GM12878 (cell line): Measurements from ENCODE around the gene ATP6V0C. TPM values are rescaled to one million over a fixed set of nuclear protein-coding genes. Genes with fewer than 3 reads are reported as not detected.

ENCODE experiments used
- ATAC-seq: fragments of 200-7000 bp; cut with Tn5 transposase; 3 replicates; pipeline ENCODE4 v1.9.1; 2020; ENCODE audit warnings: mild to moderate bottlenecking, moderate library complexity
- BruUV-seq: library from RNA; stranded (reverse); fragments of 400-500 nt; replicated peaks from 2 replicates; lab custom pipeline; 2021; lab: Mats Ljungman, UMichigan
- CTCF ChIA-PET: fragments of 300-600 bp; sonication (Branson Sonifier 250); formaldehyde crosslinking; extraction: SDS; loops from one replicate; lab custom pipeline; 2021; ENCODE audit warnings: inconsistent platforms; lab: Yijun Ruan, JAX
- POLR2A ChIA-PET: fragments of 350-600 bp; formaldehyde crosslinking; extraction: SDS; loops from one replicate; lab custom pipeline; 2021; ENCODE audit warnings: inconsistent platforms; lab: Charles Lee
- RAD21 ChIA-PET: fragments of 300-600 bp; sonication (Branson Sonifier 250); formaldehyde crosslinking; loops from one replicate; lab custom pipeline; 2023; ENCODE audit warnings: antibody characterized with exemption; ENCODE audit not compliant: unreplicated experiment; lab: Charles Lee
- SMC1A ChIA-PET: fragments of 300-600 bp; sonication (Branson Sonifier 250); formaldehyde crosslinking; loops from one replicate; lab custom pipeline; 2023; ENCODE audit not compliant: unreplicated experiment, uncharacterized antibody; lab: Charles Lee
- DNase-seq: peaks from one replicate; pipeline ENCODE4 v3.0.0-alpha.2; 2011; ENCODE audit warnings: low read depth, low spot score
- FAIRE-seq: peaks from 3 replicates; lab custom pipeline; 2011; peaks lifted over from hg19 to GRCh38; lab: Jason Lieb, UNC
- H2AFZ ChIP-seq: 2 replicates; pipeline ENCODE4 v1.6.0; 2011; ENCODE audit warnings: low read depth, low read length, control low read depth; ENCODE audit not compliant: control insufficient read depth
- H3K27ac ChIP-seq: 2 replicates; pipeline ENCODE4 v1.5.1; 2011; ENCODE audit warnings: control low read depth; ENCODE audit not compliant: control insufficient read depth, insufficient read depth
- H3K27me3 ChIP-seq, 2 experiments: replicated peaks in 1 of 2; 2 replicates each; pipeline versions ENCODE4 v1.6.0 to v1.6.1; 2011; ENCODE audit warnings: low read length in 1 of 2; ENCODE audit not compliant: control insufficient read depth in 2 of 2, insufficient read depth in 2 of 2
- H3K36me3 ChIP-seq, 2 experiments: 2 replicates each; pipeline ENCODE4 v1.5.1; 2011; ENCODE audit warnings: low read length in 1 of 2; ENCODE audit not compliant: control insufficient read depth in 2 of 2, insufficient read depth in 2 of 2
- H3K4me1 ChIP-seq: 2 replicates; pipeline ENCODE4 v1.6.1; 2011; ENCODE audit warnings: mild to moderate bottlenecking, low read length, moderate library complexity, mixed read lengths; ENCODE audit not compliant: control insufficient read depth, insufficient read depth
- H3K4me2 ChIP-seq: 2 replicates; pipeline ENCODE4 v1.6.0; 2011; ENCODE audit warnings: control low read depth; ENCODE audit not compliant: control insufficient read depth, insufficient read depth
- H3K4me3 ChIP-seq: fragments of 200-600 bp; sonication (generic); 2 replicates; pipeline ENCODE4 v1.5.1; 2016
- H3K79me2 ChIP-seq: 2 replicates; pipeline ENCODE4 v1.6.0; 2011; ENCODE audit warnings: low read length; ENCODE audit not compliant: control insufficient read depth, insufficient read depth
- H3K9ac ChIP-seq: 2 replicates; pipeline ENCODE4 v1.8.0; 2011; ENCODE audit warnings: low read length, control low read depth, mixed read lengths; ENCODE audit not compliant: control insufficient read depth, insufficient read depth
- H3K9me3 ChIP-seq: replicated peaks from 3 replicates; pipeline ENCODE4 v1.5.1; 2011; ENCODE audit warnings: mild to moderate bottlenecking, low read length; ENCODE audit not compliant: control insufficient read depth, insufficient read depth
- H4K20me1 ChIP-seq: 2 replicates; pipeline ENCODE4 v1.6.0; 2011; ENCODE audit not compliant: control insufficient read depth, insufficient read depth
- GABPA ChIP-seq: IDR thresholded peaks from 2 replicates; pipeline ENCODE4 v1.6.1; 2014; ENCODE audit warnings: antibody characterized with exemption, low read depth, mild to moderate bottlenecking, inconsistent platforms
- HDGF ChIP-seq: fragments of 450-650 bp; IDR thresholded peaks from 2 replicates; pipeline ENCODE4 v1.6.1; 2016; ENCODE audit warnings: antibody characterized with exemption
- MYC ChIP-seq: IDR thresholded peaks from 2 replicates; pipeline ENCODE4 v1.6.1; 2011; ENCODE audit warnings: mild to moderate bottlenecking, low read length, moderate library complexity, inconsistent platforms; ENCODE audit not compliant: insufficient read depth, insufficient replicate concordance, insufficient read length, severe bottlenecking
- PML ChIP-seq: IDR thresholded peaks from 2 replicates; pipeline ENCODE4 v1.6.1; 2012; ENCODE audit warnings: low read length, inconsistent platforms
- RELB ChIP-seq: fragments of 450-650 bp; IDR thresholded peaks from 2 replicates; pipeline ENCODE4 v1.6.1; 2017; ENCODE audit warnings: low read depth, mild to moderate bottlenecking, moderate library complexity
- TARDBP ChIP-seq: IDR thresholded peaks from 2 replicates; pipeline ENCODE4 v1.6.1; 2016; ENCODE audit warnings: borderline replicate concordance
- TCF7 ChIP-seq: IDR thresholded peaks from 2 replicates; pipeline ENCODE4 v1.6.1; 2014; ENCODE audit warnings: antibody characterized with exemption, borderline replicate concordance
- YBX1 ChIP-seq: fragments of 450-650 bp; IDR thresholded peaks from 2 replicates; pipeline ENCODE4 v1.6.1; 2016; ENCODE audit warnings: antibody characterized with exemption
- ZBTB40 ChIP-seq: fragments of 450-650 bp; IDR thresholded peaks from 2 replicates; pipeline ENCODE4 v1.6.1; 2016; ENCODE audit warnings: mild to moderate bottlenecking, moderate library complexity, borderline replicate concordance
- WGBS: methylation state at CpG from one replicate; pipeline ENCODE4 v1.1.6; 2016; ENCODE audit warnings: low lambda C conversion rate; ENCODE audit not compliant: insufficient replicate concordance, insufficient coverage; ENCODE audit errors: missing lambda C conversion rate; 5-methylcytosine and 5-hydroxymethylcytosine counted together
- in situ Hi-C: fragments of 300-500 bp; cut with MboI; formaldehyde crosslinking; loops from 9 replicates; pipeline ENCODE4 v1.14.3; 2018; ENCODE audit warnings: mixed read lengths
- intact Hi-C: fragments of 100-400 bp; cut with micrococcal nuclease; formaldehyde crosslinking; loops from one replicate; pipeline ENCODE4 v1.14.2; 2022; ENCODE audit not compliant: unreplicated experiment
- polyA plus RNA-seq, 11 experiments: library from polyadenylated mRNA; depleted of rRNA in 4 of 11; unstranded in 6 of 11; stranded (reverse) in 5 of 11; fragments of >200 nt; fragmentation: Nextera tagmentation in 4 of 11; fragmentation: Illumina TruSeq in 1 of 11; extraction: Ambion mirVana in 4 of 11; extraction: Trizol in 1 of 11; gene quantifications; 1 replicate in 1 of 11; 2 replicates in 10 of 11; pipeline versions ENCODE4 v1.2.1 to v1.2.3, GENCODE V29; 2011 to 2016; ENCODE audit warnings: inconsistent platforms in 2 of 11, missing spikeins in 2 of 11, low read depth in 1 of 11
- total RNA-seq, 4 experiments: library from RNA; depleted of rRNA in 3 of 4; stranded (reverse); fragments of >200 nt in 3 of 4; fragmentation: Illumina TruSeq in 1 of 4; extraction: Trizol in 1 of 4; gene quantifications; 2 replicates each; pipeline versions ENCODE4 v1.2.1 to v1.2.3, GENCODE V29; 2013 to 2021

ATP6V0C gene
- total and polyA plus RNA-seq, 10 of the 15 experiments (the other 5 are each of a cell fraction or from before 2014, with no cell fraction given): 2.4 to 135 (median 18.4) TPM

- in situ Hi-C loops: loop anchor here (5.0 kb wide), 1 partner anchor 62 kb away; no protein-coding TSS in a partner anchor
- Histone ChIP-seq H4K20me1 (no peaks in the 10 kb centered on the region), H3K9ac (no peak overlapping the region), H3K4me3 (no peak overlapping the region), H3K36me3 (no peaks in the 10 kb centered on the region), H3K79me2 (peaks cover 17% of the 10 kb centered on the region), H3K4me2 (no peak overlapping the region), H3K27me3 (no peaks in the 10 kb centered on the region), H2AFZ (no peak overlapping the region), H3K9me3 (no peaks in the 10 kb centered on the region), H3K27ac (no peak overlapping the region), H3K4me1 (peaks cover 18% of the 10 kb centered on the region)
- FAIRE-seq (no peak), ATAC-seq (no peak), DNase-seq (no peak)
- no TSS peak for BruUV-seq
- ChIA-PET CTCF (interaction anchor here (0.6 to 0.7 kb wide), 4 partner anchors 10 to 75 kb away, joined by 3 to 4 read pairs (median 3); partner anchors contain the start of gene ATP6V0C), SMC1A (no interaction called here), RAD21 (no interaction called here), POLR2A (no interaction called here)
- TF ChIP-seq ZBTB40: no peak
- TF ChIP-seq YBX1: no peak
- no peak for TF ChIP-seq GABPA
- no peak for TF ChIP-seq TCF7
- TF ChIP-seq TARDBP: no peak
- TF ChIP-seq HDGF: no peak
- TF ChIP-seq RELB: no peak
- TF ChIP-seq PML: no peak
- TF ChIP-seq MYC: no peak
- 87% methylated on average over 9 of the region's 9 CpGs for WGBS
- intact Hi-C loops: loop anchor here (10.0 kb wide), 1 partner anchor 149 kb away; the partner anchor contains the start of gene KCTD5
Measured at GRCh38 chr16:2535625-2536013, 21.9 kb downstream of the ATP6V0C start.
